ENCODE measurements around the gene MRPL42. TPM values are rescaled to one million over a fixed set of nuclear protein-coding genes. Genes with fewer than 3 reads are reported as not detected.
A peak's percentile ranks its signal among the peaks of the same experiment; 100 is the strongest.
"Not testable (repeated sequence)": the region's sequence is repeated elsewhere in the genome, so short reads cannot be mapped to it uniquely, and the experiment has no call there.

The MRPL42 gene
- 100 to 1,000 TPM in 1 of 8 experiments, 10 to 100 TPM in 7; 61.0 to 105 (median 77.9) TPM for total RNA-seq

GRCh38 chr12:93467351-93468007 lies at the start of gene MRPL42:
Gene MRPL42 (plus strand): TSS chr12:93467514. CDS start chr12:93469286, 1,772 bp downstream.
- WGBS, 10 experiments: 0 to 3% (median 0%) methylated on average over 1 to 23 of the region's 36 CpGs; no CpG with 5 or more reads in 3 of the 10 experiments
- in situ Hi-C loops (cut with MboI; ENCODE audit: low pct_unique_long_range_greater_than_20kb in 2 of 9, low sequenced_read_pairs in 9 of 9, unreplicated experiment in 9 of 9): no loop called here

GRCh38 chr12:93417967-93418480 lies 49.3 kb upstream of the MRPL42 start:
- in situ Hi-C loops (cut with MboI; ENCODE audit: low pct_unique_long_range_greater_than_20kb in 2 of 9, low sequenced_read_pairs in 9 of 9, unreplicated experiment in 9 of 9): loop anchor here in 1 of 9 experiments (25.0 kb wide), 1 partner anchor 431 kb away; no protein-coding TSS in a partner anchor
- no peak for ATAC-seq (replicated peaks in 6 of 8)
- Histone ChIP-seq H3K4me3 (no peak overlapping the region), H3K4me1 (replicated peaks in 1 of 2) (peaks cover 0 to 5% of the 10 kb centered on the region in 2 donors), H3K27ac (no peak overlapping the region)
- 79 to 100% (median 100%) methylated on average over 1 to 4 of the region's 4 CpGs; no CpG with 5 or more reads in 2 of the 10 experiments for WGBS, 10 experiments

More at GRCh38 chr12:93467351-93468007, at the start of gene MRPL42:
- peak; percentile 91 to 97 (median 96) for ATAC-seq (replicated peaks in 6 of 8)
- Histone ChIP-seq H3K27ac (peak within 1 kb of the TSS; percentile 94 to 98), H3K4me1 (replicated peaks in 1 of 2) (peaks cover 6 to 15% of the 10 kb centered on the region in 2 donors), H3K4me3 (peak within 1 kb of the TSS; percentile 71 to 92 (median 85))

GRCh38 chr12:93419388-93420034 lies 47.8 kb upstream of the MRPL42 start:
- 0 to 89% (median 24%) methylated on average over 1 of the region's 1 CpG for WGBS, 10 experiments
- ATAC-seq (replicated peaks in 6 of 8): peak in 4 of 8 experiments; percentile 34 to 78 (median 69)
- in situ Hi-C loops (cut with MboI; ENCODE audit: low pct_unique_long_range_greater_than_20kb in 2 of 9, low sequenced_read_pairs in 9 of 9, unreplicated experiment in 9 of 9): loop anchor here in 1 of 9 experiments (25.0 kb wide), 1 partner anchor 432 kb away; no protein-coding TSS in a partner anchor
- H3K4me3 ChIP-seq: no peak overlapping the region
- no peak overlapping the region for H3K27ac ChIP-seq
- H3K4me1 ChIP-seq (replicated peaks in 1 of 2): peaks cover 5 to 9% of the 10 kb centered on the region in 2 donors

GRCh38 chr12:93422050-93422449 lies 45.3 kb upstream of the MRPL42 start:
- in situ Hi-C loops (cut with MboI; ENCODE audit: low pct_unique_long_range_greater_than_20kb in 2 of 9, low sequenced_read_pairs in 9 of 9, unreplicated experiment in 9 of 9): loop anchor here in 1 of 9 experiments (25.0 kb wide), 1 partner anchor 435 kb away; no protein-coding TSS in a partner anchor
- Histone ChIP-seq H3K4me1 (replicated peaks in 1 of 2) (peaks cover 0 to 10% of the 10 kb centered on the region in 2 donors), H3K4me3 (no peak overlapping the region), H3K27ac (no peak overlapping the region)
- 0 to 100% (median 89%) methylated on average over 1 to 2 of the region's 2 CpGs; no CpG with 5 or more reads in 1 of the 10 experiments for WGBS, 10 experiments
- ATAC-seq (replicated peaks in 6 of 8): no peak

- no peak overlapping the region for H3K4me3 ChIP-seq
- in situ Hi-C loops (cut with MboI; ENCODE audit: low pct_unique_long_range_greater_than_20kb in 2 of 9, low sequenced_read_pairs in 9 of 9, unreplicated experiment in 9 of 9): no loop called here
- WGBS, 10 experiments: 23 to 94% (median 87%) methylated on average over 4 to 8 of the region's 8 CpGs; no CpG with 5 or more reads in 1 of the 10 experiments
- no peak for ATAC-seq (replicated peaks in 6 of 8)
- H3K4me1 ChIP-seq (replicated peaks in 1 of 2): peaks cover 0 to 10% of the 10 kb centered on the region in 2 donors
- H3K27ac ChIP-seq: no peak overlapping the region
These were observed 41.4 kb upstream of the MRPL42 start for GRCh38 chr12:93425736-93426411.

- H3K27ac ChIP-seq: no peak overlapping the region
- H3K4me1 ChIP-seq (replicated peaks in 1 of 2): peaks cover 0 to 10% of the 10 kb centered on the region in 2 donors
- WGBS, 10 experiments: 0 to 89% (median 75%) methylated on average over 1 of the region's 1 CpG; no CpG with 5 or more reads in 2 of the 10 experiments
- ATAC-seq (replicated peaks in 6 of 8): no peak
- H3K4me3 ChIP-seq: no peak overlapping the region
- in situ Hi-C loops (cut with MboI; ENCODE audit: low pct_unique_long_range_greater_than_20kb in 2 of 9, low sequenced_read_pairs in 9 of 9, unreplicated experiment in 9 of 9): no loop called here
These were observed 40.9 kb upstream of the MRPL42 start for GRCh38 chr12:93426412-93426805.

- Histone ChIP-seq H3K4me1 (replicated peaks in 1 of 2) (peaks cover 0 to 10% of the 10 kb centered on the region in 2 donors), H3K27ac (no peak overlapping the region), H3K4me3 (no peak overlapping the region)
- in situ Hi-C loops (cut with MboI; ENCODE audit: low pct_unique_long_range_greater_than_20kb in 2 of 9, low sequenced_read_pairs in 9 of 9, unreplicated experiment in 9 of 9): no loop called here
- 51 to 100% (median 98%) methylated on average over 1 to 4 of the region's 5 CpGs for WGBS, 10 experiments
- no peak for ATAC-seq (replicated peaks in 6 of 8)
These were observed 39.3 kb upstream of the MRPL42 start for GRCh38 chr12:93427779-93428564.

- WGBS, 10 experiments: 50 to 100% (median 88%) methylated on average over 1 of the region's 1 CpG; no CpG with 5 or more reads in 5 of the 10 experiments
- Histone ChIP-seq H3K4me1 (replicated peaks in 1 of 2) (peaks cover 0 to under 1% of the 10 kb centered on the region in 2 donors), H3K4me3 (no peak overlapping the region), H3K27ac (no peak overlapping the region)
- in situ Hi-C loops (cut with MboI; ENCODE audit: low pct_unique_long_range_greater_than_20kb in 2 of 9, low sequenced_read_pairs in 9 of 9, unreplicated experiment in 9 of 9): no loop called here
- ATAC-seq (replicated peaks in 6 of 8): no peak
These were observed 37.9 kb upstream of the MRPL42 start for GRCh38 chr12:93429448-93429847.

- 50 to 100% (median 100%) methylated on average over 1 of the region's 1 CpG; no CpG with 5 or more reads in 1 of the 10 experiments for WGBS, 10 experiments
- no peak for ATAC-seq (replicated peaks in 6 of 8)
- Histone ChIP-seq H3K4me3 (no peak overlapping the region), H3K27ac (no peak overlapping the region), H3K4me1 (replicated peaks in 1 of 2) (no peaks in the 10 kb centered on the region)
- in situ Hi-C loops (cut with MboI; ENCODE audit: low pct_unique_long_range_greater_than_20kb in 2 of 9, low sequenced_read_pairs in 9 of 9, unreplicated experiment in 9 of 9): no loop called here
These were observed 37.5 kb upstream of the MRPL42 start for GRCh38 chr12:93429852-93430251.

GRCh38 chr12:93430280-93430679 lies 37.0 kb upstream of the MRPL42 start:
- WGBS, 10 experiments: 0 to 100% (median 80%) methylated on average over 1 to 2 of the region's 4 CpGs; no CpG with 5 or more reads in 3 of the 10 experiments
- Histone ChIP-seq H3K27ac (no peak overlapping the region), H3K4me3 (no peak overlapping the region), H3K4me1 (replicated peaks in 1 of 2) (no peaks in the 10 kb centered on the region)
- in situ Hi-C loops (cut with MboI; ENCODE audit: low pct_unique_long_range_greater_than_20kb in 2 of 9, low sequenced_read_pairs in 9 of 9, unreplicated experiment in 9 of 9): no loop called here
- no peak for ATAC-seq (replicated peaks in 6 of 8)

- H3K4me1 ChIP-seq (replicated peaks in 1 of 2); in situ Hi-C loops (cut with MboI; ENCODE audit: low pct_unique_long_range_greater_than_20kb in 2 of 9, low sequenced_read_pairs in 9 of 9, unreplicated experiment in 9 of 9); H3K27ac ChIP-seq; ATAC-seq (replicated peaks in 6 of 8); H3K4me3 ChIP-seq: not testable (repeated sequence)
- 87 to 100% (median 100%) methylated on average over 2 to 4 of the region's 6 CpGs; no CpG with 5 or more reads in 1 of the 10 experiments for WGBS, 10 experiments
These were observed 35.3 kb upstream of the MRPL42 start for GRCh38 chr12:93432031-93432430.

- no peak for ATAC-seq (replicated peaks in 6 of 8)
- no peak overlapping the region for H3K27ac ChIP-seq
- in situ Hi-C loops (cut with MboI; ENCODE audit: low pct_unique_long_range_greater_than_20kb in 2 of 9, low sequenced_read_pairs in 9 of 9, unreplicated experiment in 9 of 9): no loop called here
- H3K4me1 ChIP-seq (replicated peaks in 1 of 2): no peaks in the 10 kb centered on the region
- no peak overlapping the region for H3K4me3 ChIP-seq
- 0 to 100% (median 83%) methylated on average over 1 to 4 of the region's 5 CpGs; no CpG with 5 or more reads in 1 of the 10 experiments for WGBS, 10 experiments
These were observed 33.0 kb upstream of the MRPL42 start for GRCh38 chr12:93434256-93434865.
